Smooth muscle cell (in vitro differentiated cells): ENCODE measurements around the gene GAPT. TPM values are rescaled to one million over a fixed set of nuclear protein-coding genes. Genes with fewer than 3 reads are reported as not detected.

Experiments
- DNase-seq: peaks from one replicate; lab custom pipeline; 2025; ENCODE audit not compliant: unreplicated experiment; lab: John Stamatoyannopoulos, UW
- H2AFZ ChIP-seq: fragments of 200-600 bp; sonication (generic); 2 replicates; pipeline ENCODE4 v1.6.0; 2016; ENCODE audit warnings: antibody characterized with exemption, low read depth, mild to moderate bottlenecking
- H3F3A ChIP-seq: fragments of 200-600 bp; sonication (generic); 2 replicates; pipeline ENCODE4 v1.6.0; 2017; ENCODE audit warnings: antibody characterized with exemption, low read depth
- H3K27ac ChIP-seq: fragments of 200-600 bp; sonication (generic); 2 replicates; pipeline ENCODE4 v1.5.1; 2016; ENCODE audit warnings: low read depth, mild to moderate bottlenecking
- H3K27me3 ChIP-seq: fragments of 200-600 bp; sonication (generic); 2 replicates; pipeline ENCODE4 v1.6.1; 2016; ENCODE audit warnings: low read depth, mild to moderate bottlenecking
- H3K36me3 ChIP-seq: fragments of 200-600 bp; sonication (generic); 2 replicates; pipeline ENCODE4 v1.5.1; 2016; ENCODE audit warnings: low read depth
- H3K4me1 ChIP-seq: fragments of 200-600 bp; sonication (generic); 2 replicates; pipeline ENCODE4 v1.5.1; 2016; ENCODE audit warnings: low read depth
- H3K4me2 ChIP-seq: fragments of 200-600 bp; sonication (generic); 2 replicates; pipeline ENCODE4 v1.6.0; 2016; ENCODE audit warnings: mild to moderate bottlenecking
- H3K4me3 ChIP-seq: fragments of 200-600 bp; sonication (generic); 2 replicates; pipeline ENCODE4 v1.5.1; 2016; ENCODE audit warnings: mild to moderate bottlenecking
- H3K79me2 ChIP-seq: fragments of 200-600 bp; sonication (generic); 2 replicates; pipeline ENCODE4 v1.6.0; 2016; ENCODE audit warnings: low read depth, mild to moderate bottlenecking
- H3K9ac ChIP-seq: fragments of 200-600 bp; sonication (generic); 2 replicates; pipeline ENCODE4 v1.6.0; 2016; ENCODE audit warnings: low read depth
- H3K9me3 ChIP-seq: fragments of 200-600 bp; sonication (generic); replicated peaks from 2 replicates; pipeline ENCODE4 v1.5.1; 2016; ENCODE audit warnings: low read depth
- H4K20me1 ChIP-seq: fragments of 200-600 bp; sonication (generic); 2 replicates; pipeline ENCODE4 v1.6.0; 2016; ENCODE audit warnings: low read depth
- WGBS: methylation state at CpG from one replicate; pipeline ENCODE4 v1.1.7; 2016; ENCODE audit warnings: low lambda C conversion rate; 5-methylcytosine and 5-hydroxymethylcytosine counted together
- polyA plus RNA-seq: library from polyadenylated mRNA; unstranded; fragments of >200 nt; fragmentation: Nextera tagmentation; extraction: Ambion mirVana; gene quantifications from 2 replicates; pipeline ENCODE4 v1.2.1, GENCODE V29; 2016
- total RNA-seq: library from RNA; depleted of rRNA; stranded (reverse); fragments of >200 nt; gene quantifications from 2 replicates; pipeline ENCODE4 v1.2.3, GENCODE V29; 2014
- TF ChIP-seq, protein P1 (sequence below): fragments of 200-600 bp; sonication (generic); IDR thresholded peaks from 2 replicates; pipeline ENCODE4 v1.5.1; 2017; ENCODE audit warnings: borderline replicate concordance, mild to moderate bottlenecking, antibody characterized with exemption; ENCODE audit not compliant: insufficient read depth, poor library complexity, severe bottlenecking

The GAPT gene
- total and polyA plus RNA-seq, 2 experiments from 2014 or later, result not detected

DNA sequence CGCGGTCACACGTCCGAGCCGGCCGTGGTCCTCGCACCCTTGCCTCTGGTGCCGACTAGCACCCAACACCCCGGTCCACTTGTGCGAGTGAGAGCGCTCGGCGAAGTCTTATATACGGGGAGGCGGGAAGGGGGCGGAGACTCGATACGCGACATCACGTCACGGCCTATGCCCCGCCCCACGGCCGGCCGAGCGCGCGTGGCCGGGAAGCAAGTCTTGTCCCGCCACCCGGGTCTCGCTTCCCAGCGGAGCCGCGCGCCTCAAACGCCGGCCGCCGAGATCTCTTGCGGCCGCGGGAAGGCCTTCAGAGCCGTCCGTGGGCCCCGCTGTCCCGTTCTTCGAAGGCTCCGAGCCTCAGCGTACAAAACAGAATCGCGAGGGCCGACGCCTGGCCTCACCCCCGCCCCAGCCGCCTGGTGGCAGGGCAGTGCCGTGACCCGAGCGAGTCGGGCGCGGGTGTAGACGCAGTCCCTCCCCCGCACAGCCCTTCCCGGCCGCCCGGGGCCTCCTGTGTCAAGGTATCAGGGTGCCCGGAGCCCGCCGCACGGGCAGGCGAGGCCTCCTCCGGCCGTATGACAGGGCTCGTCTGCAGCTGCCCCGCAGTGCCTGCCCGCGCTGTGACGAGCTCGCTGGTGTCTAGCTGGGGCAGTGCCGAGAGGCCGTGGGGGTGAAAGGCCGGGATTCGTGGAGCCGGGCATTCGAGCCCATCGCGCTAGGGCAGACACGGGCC, 31.1 kb upstream of the GAPT start, which contains the start of gene PLK2:
Gene PLK2 (minus strand): TSS at position 85 of the 730 bp plus-strand sequence. CDS start 127 bp downstream, outside the sequence.
- H3K4me3 ChIP-seq, result peak within 1 kb of the TSS; percentile 90
- peak within 1 kb of the TSS; percentile 97 for H3K27ac ChIP-seq
- WGBS, result under 1% methylated on average over 83 of the region's 89 CpGs
- H3K4me1 ChIP-seq, result peaks cover 13% of the 10 kb centered on the region
- no peaks in the 10 kb centered on the region for H3K9me3 ChIP-seq
- H3K9ac ChIP-seq, result peak within 1 kb of the TSS; percentile 96
- no peaks in the 10 kb centered on the region for H3K27me3 ChIP-seq
- peaks cover 9% of the 10 kb centered on the region for H3K36me3 ChIP-seq
- H3K79me2 ChIP-seq, result peaks cover 47% of the 10 kb centered on the region
- H2AFZ ChIP-seq, result peak within 1 kb of the TSS; percentile 82
- TF ChIP-seq, protein P1, sequence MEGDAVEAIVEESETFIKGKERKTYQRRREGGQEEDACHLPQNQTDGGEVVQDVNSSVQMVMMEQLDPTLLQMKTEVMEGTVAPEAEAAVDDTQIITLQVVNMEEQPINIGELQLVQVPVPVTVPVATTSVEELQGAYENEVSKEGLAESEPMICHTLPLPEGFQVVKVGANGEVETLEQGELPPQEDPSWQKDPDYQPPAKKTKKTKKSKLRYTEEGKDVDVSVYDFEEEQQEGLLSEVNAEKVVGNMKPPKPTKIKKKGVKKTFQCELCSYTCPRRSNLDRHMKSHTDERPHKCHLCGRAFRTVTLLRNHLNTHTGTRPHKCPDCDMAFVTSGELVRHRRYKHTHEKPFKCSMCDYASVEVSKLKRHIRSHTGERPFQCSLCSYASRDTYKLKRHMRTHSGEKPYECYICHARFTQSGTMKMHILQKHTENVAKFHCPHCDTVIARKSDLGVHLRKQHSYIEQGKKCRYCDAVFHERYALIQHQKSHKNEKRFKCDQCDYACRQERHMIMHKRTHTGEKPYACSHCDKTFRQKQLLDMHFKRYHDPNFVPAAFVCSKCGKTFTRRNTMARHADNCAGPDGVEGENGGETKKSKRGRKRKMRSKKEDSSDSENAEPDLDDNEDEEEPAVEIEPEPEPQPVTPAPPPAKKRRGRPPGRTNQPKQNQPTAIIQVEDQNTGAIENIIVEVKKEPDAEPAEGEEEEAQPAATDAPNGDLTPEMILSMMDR, result peak; percentile 53
- peak within 1 kb of the TSS; percentile 86 for H3K4me2 ChIP-seq
- peaks cover 47% of the 10 kb centered on the region for H4K20me1 ChIP-seq
- peaks cover 24% of the 10 kb centered on the region for H3F3A ChIP-seq
- DNase-seq, result peak; percentile 93

DNA sequence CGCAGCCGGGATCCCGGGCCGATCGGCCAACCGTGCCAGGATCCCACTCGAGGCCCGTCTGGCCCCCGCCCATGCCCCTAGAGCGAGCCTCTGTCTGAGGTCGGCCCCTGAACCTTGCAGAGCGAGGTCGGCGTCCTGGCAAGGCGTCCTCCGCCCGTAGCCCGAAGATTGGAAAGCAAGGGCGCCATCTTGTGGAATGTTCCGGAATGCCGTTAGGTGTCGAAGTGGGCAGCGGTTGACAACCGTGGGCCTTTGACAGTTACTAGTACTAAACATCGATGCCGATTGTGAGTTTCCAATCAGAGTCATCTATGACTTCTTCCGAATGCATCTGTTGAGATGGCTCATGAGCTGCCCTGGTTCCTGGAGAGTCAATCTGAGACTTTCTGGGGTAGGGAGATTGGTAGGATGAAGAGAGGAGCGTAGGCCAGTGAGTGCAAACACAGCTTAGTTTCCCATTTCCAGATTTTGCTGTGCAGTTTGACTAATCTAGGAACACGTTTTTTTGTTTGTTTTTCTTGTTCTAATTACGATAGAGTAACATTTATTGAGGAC, 30.4 kb upstream of the GAPT start:
- H3K4me2 ChIP-seq, result peak overlapping the region; percentile 86
- peak; percentile 93 for DNase-seq
- H3K27ac ChIP-seq, result peak overlapping the region; percentile 97
- peaks cover 41% of the 10 kb centered on the region for H3K79me2 ChIP-seq
- WGBS, result 7% methylated on average over 30 of the region's 30 CpGs
- TF ChIP-seq, protein P1, result peak; percentile 79
- peak overlapping the region; percentile 96 for H3K9ac ChIP-seq
- H3K27me3 ChIP-seq, result no peaks in the 10 kb centered on the region
- H3K4me1 ChIP-seq, result peaks cover 13% of the 10 kb centered on the region
- peaks cover 17% of the 10 kb centered on the region for H3F3A ChIP-seq
- peaks cover 8% of the 10 kb centered on the region for H3K36me3 ChIP-seq
- H3K9me3 ChIP-seq, result no peaks in the 10 kb centered on the region
- peak overlapping the region; percentile 82 for H2AFZ ChIP-seq
- H4K20me1 ChIP-seq, result peaks cover 40% of the 10 kb centered on the region
- peak overlapping the region; percentile 90 for H3K4me3 ChIP-seq

DNA sequence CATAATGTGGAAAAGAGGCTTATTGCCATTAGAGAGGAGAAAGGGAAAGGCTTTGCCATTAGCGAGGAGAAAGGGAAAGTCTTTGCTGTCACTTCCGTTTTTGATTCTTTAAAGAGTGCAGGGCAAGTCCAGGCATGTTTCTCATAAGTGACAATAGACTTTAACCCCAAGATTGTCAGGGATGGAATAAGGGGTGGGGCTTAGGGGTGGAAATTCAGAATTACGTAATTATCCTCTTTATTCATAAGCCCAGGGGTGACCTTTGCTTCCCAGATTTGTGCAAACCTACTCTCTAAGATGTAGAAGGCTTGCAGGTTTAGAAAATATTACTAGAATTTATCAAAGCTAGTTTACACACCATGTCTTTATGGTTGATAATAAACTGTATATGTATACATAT, 29.1 kb upstream of the GAPT start:
- Histone ChIP-seq H3K4me2 (peak overlapping the region; percentile 49), H3K9me3 (no peaks in the 10 kb centered on the region), H3K9ac (peak overlapping the region; percentile 70), H3K4me1 (peaks cover 6% of the 10 kb centered on the region), H3K79me2 (peaks cover 27% of the 10 kb centered on the region), H4K20me1 (peaks cover 27% of the 10 kb centered on the region), H3K36me3 (peaks cover 7% of the 10 kb centered on the region), H2AFZ (peak overlapping the region; percentile 25), H3K27me3 (no peaks in the 10 kb centered on the region), H3K27ac (peak overlapping the region; percentile 97), H3K4me3 (no peak overlapping the region), H3F3A (peaks cover 6% of the 10 kb centered on the region)
- DNase-seq, result no peak
- 38% methylated on average over 3 of the region's 3 CpGs for WGBS
- TF ChIP-seq, protein P1, result no peak
